ENCODE measurements around the gene B3GNT3. TPM values are rescaled to one million over a fixed set of nuclear protein-coding genes. Genes with fewer than 3 reads are reported as not detected.

Gene B3GNT3
- total and polyA plus RNA-seq, 12 donors, result 0.03 to 0.39 TPM; not detected in 10

DNA sequence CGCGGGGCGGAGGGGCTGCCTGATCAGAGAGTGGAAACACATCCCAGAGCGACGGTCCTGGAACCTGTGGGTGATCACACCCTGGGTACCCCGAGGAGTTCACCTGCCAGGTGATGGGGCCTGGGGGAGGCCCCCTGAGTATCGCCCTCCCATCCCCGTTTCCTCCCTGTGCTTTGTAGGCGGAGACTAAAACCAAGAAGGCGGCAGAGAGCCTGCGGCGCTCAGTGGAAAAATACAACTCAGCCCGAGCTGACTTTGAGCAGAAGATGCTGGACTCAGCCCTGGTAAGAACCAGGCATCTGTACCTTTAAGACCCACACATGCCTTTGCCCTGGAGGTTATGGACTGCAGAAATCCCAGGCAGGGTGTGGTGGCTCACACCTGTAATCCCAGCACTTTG lies 24.3 kb upstream of the B3GNT3 start:
- no peak overlapping the region for H3K27ac ChIP-seq
- H3K36me3 ChIP-seq (replicated peaks in 1 of 2), result peaks cover 0 to 3% of the 10 kb centered on the region in 2 donors
- intact Hi-C loops (cut with DNase I), result loop anchor here in 1 of 2 donors (10.0 kb wide), 1 partner anchor 326 kb away; the partner anchor contains the start of gene TMEM221
- WGBS, 4 donors, result 78 to 88% (median 81%) methylated on average over 13 of the region's 13 CpGs
- TF ChIP-seq, protein P1, sequence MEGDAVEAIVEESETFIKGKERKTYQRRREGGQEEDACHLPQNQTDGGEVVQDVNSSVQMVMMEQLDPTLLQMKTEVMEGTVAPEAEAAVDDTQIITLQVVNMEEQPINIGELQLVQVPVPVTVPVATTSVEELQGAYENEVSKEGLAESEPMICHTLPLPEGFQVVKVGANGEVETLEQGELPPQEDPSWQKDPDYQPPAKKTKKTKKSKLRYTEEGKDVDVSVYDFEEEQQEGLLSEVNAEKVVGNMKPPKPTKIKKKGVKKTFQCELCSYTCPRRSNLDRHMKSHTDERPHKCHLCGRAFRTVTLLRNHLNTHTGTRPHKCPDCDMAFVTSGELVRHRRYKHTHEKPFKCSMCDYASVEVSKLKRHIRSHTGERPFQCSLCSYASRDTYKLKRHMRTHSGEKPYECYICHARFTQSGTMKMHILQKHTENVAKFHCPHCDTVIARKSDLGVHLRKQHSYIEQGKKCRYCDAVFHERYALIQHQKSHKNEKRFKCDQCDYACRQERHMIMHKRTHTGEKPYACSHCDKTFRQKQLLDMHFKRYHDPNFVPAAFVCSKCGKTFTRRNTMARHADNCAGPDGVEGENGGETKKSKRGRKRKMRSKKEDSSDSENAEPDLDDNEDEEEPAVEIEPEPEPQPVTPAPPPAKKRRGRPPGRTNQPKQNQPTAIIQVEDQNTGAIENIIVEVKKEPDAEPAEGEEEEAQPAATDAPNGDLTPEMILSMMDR (IDR thresholded peaks at IDR 0.05), result no peak
- no peak for TF ChIP-seq POLR2A (IDR thresholded peaks at IDR 0.05)
- H3K4me1 ChIP-seq (replicated peaks in 1 of 2), result peaks cover 0 to 5% of the 10 kb centered on the region in 2 donors
- H3K4me3 ChIP-seq, result no peak overlapping the region
- no peaks in the 10 kb centered on the region for H3K9me3 ChIP-seq (replicated peaks in 1 of 3)
- DNase-seq, result no peak
- no peaks in the 10 kb centered on the region for H3K27me3 ChIP-seq

DNA sequence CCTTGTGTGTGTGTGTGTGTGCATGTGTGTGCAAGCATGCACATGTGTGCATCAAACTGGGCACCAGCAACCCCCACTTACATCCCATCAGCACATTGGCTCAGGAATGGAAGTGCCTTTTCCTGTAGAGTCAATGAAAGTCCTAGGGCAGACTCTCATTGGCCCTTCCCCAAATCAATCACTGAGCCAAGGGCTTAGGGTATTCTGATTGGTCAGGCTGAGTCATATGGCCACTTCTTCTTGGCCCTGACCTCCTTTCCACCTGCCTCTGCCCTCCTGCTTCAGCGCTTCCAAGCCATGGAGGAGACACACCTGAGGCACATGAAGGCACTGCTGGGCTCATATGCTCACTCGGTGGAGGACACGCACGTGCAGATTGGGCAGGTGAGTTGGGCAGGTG lies 22.8 kb upstream of the B3GNT3 start:
- 91 to 96% (median 93%) methylated on average over 3 to 4 of the region's 4 CpGs; no CpG with 5 or more reads in 1 of the 4 donors for WGBS, 4 donors
- H3K36me3 ChIP-seq (replicated peaks in 1 of 2), result peaks cover 0 to 3% of the 10 kb centered on the region in 2 donors

DNA sequence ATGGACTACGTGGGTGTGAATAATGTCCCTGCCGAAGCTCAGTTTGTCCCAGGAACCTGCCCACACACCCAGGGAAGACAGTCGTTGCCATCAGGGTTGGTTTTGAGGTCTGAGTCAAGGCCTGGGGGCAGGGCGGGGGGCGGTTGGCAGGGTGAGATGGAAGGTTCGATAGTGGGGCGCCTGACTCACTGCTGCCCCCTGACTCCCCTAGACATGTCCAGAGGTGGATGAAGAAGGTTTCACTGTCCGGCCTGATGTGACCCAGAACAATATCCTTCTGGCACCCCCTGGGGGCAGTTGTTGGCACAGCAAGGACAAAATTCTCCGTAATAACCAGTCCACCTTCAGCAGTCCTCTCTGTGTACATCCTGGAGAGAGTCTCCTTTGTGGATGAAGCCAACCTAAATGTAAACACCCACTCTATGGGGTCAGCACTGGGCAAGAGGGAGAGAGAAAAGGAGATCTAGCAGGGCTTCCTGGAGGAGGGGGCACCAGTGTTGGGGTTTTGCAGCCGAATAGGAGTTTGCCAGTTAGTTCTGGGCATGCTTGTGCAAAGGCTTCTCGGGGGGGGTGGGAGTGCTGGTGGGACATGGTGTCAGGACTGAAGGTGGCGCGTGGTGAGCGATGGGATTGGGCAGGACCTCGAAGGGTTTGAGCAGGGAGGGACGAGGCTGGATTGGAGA lies 19.6 kb upstream of the B3GNT3 start:
- intact Hi-C loops (cut with DNase I), result loop anchor here in 1 of 2 donors (10.0 kb wide), 1 partner anchor 331 kb away; the partner anchor contains the start of gene TMEM221
- H3K4me1 ChIP-seq (replicated peaks in 1 of 2), result peaks cover 0 to 6% of the 10 kb centered on the region in 2 donors
- H3K27me3 ChIP-seq, result peaks cover 6% of the 10 kb centered on the region

More for the DNA sequence above, 22.8 kb upstream of the B3GNT3 start:
- no peak overlapping the region for H3K4me3 ChIP-seq
- TF ChIP-seq, protein P1 (IDR thresholded peaks at IDR 0.05), result no peak
- TF ChIP-seq POLR2A (IDR thresholded peaks at IDR 0.05), result no peak
- intact Hi-C loops (cut with DNase I), result loop anchor here in 1 of 2 donors (10.0 kb wide), 1 partner anchor 327 kb away; the partner anchor contains the start of gene TMEM221
- no peak overlapping the region for H3K27ac ChIP-seq
- DNase-seq, result no peak
- no peaks in the 10 kb centered on the region for H3K9me3 ChIP-seq (replicated peaks in 1 of 3)
- no peaks in the 10 kb centered on the region for H3K4me1 ChIP-seq (replicated peaks in 1 of 2)
- H3K27me3 ChIP-seq, result no peaks in the 10 kb centered on the region

More for the DNA sequence above, 19.6 kb upstream of the B3GNT3 start:
- Histone ChIP-seq H3K4me3 (no peak overlapping the region), H3K36me3 (replicated peaks in 1 of 2) (peaks cover 0 to 3% of the 10 kb centered on the region in 2 donors), H3K9me3 (replicated peaks in 1 of 3) (no peaks in the 10 kb centered on the region), H3K27ac (no peak overlapping the region)
- WGBS, 4 donors, result 59 to 68% (median 62%) methylated on average over 12 to 16 of the region's 16 CpGs
- peak in 4 of 7 donors; percentile 32 to 77 (median 48) for DNase-seq
- no peak for TF ChIP-seq POLR2A (IDR thresholded peaks at IDR 0.05)
- TF ChIP-seq, protein P1 (IDR thresholded peaks at IDR 0.05), result peak in 5 of 6 experiments; percentile 23 to 50 (median 38)
